UCSD-AML1 (cell line): ENCODE data around the gene LMNTD1.

Experiments used
- DNase-seq: peaks from one replicate; lab custom pipeline; 2025; ENCODE audit not compliant: unreplicated experiment; lab: John Stamatoyannopoulos, UW

The LMNTD1 gene

GRCh38 chr12:25556153-25556552, 3.1 kb upstream of the LMNTD1 start:
- DNase-seq = no peak

GRCh38 chr12:25552681-25553080, 402 bp downstream of the LMNTD1 start:
- DNase-seq = no peak

- no peak for DNase-seq
These were observed 2.9 kb downstream of the LMNTD1 start for GRCh38 chr12:25550186-25550585.

GRCh38 chr12:25549120-25549519, 4.0 kb downstream of the LMNTD1 start:
- DNase-seq = no peak

- no peak for DNase-seq
These were observed 6.8 kb downstream of the LMNTD1 start for GRCh38 chr12:25546318-25546717.

GRCh38 chr12:25533150-25533549, 19.9 kb downstream of the LMNTD1 start:
- no peak for DNase-seq

GRCh38 chr12:25531502-25532052, 21.5 kb downstream of the LMNTD1 start:
- no peak for DNase-seq

- no peak for DNase-seq
These were observed 23.3 kb downstream of the LMNTD1 start for GRCh38 chr12:25529738-25530137.

GRCh38 chr12:25526778-25527177, 26.3 kb downstream of the LMNTD1 start:
- DNase-seq = no peak

GRCh38 chr12:25524366-25524765, 28.7 kb downstream of the LMNTD1 start:
- no peak for DNase-seq

- no peak for DNase-seq
These were observed 31.3 kb downstream of the LMNTD1 start for GRCh38 chr12:25521625-25522256.

GRCh38 chr12:25518512-25518911, 34.6 kb downstream of the LMNTD1 start:
- DNase-seq = no peak

GRCh38 chr12:25504744-25505143, 48.3 kb downstream of the LMNTD1 start:
- no peak for DNase-seq

- DNase-seq = no peak
These were observed 49.4 kb downstream of the LMNTD1 start for GRCh38 chr12:25503666-25504065.

GRCh38 chr12:25502596-25502995, 50.5 kb downstream of the LMNTD1 start:
- no peak for DNase-seq

- no peak for DNase-seq
These were observed 51.0 kb downstream of the LMNTD1 start for GRCh38 chr12:25502118-25502517.

- no peak for DNase-seq
These were observed 51.5 kb downstream of the LMNTD1 start for GRCh38 chr12:25501549-25501948.

- DNase-seq = no peak
These were observed 52.4 kb downstream of the LMNTD1 start for GRCh38 chr12:25500651-25501050.

- DNase-seq = no peak
These were observed 56.1 kb downstream of the LMNTD1 start for GRCh38 chr12:25497021-25497420.

GRCh38 chr12:25496098-25496587, 56.9 kb downstream of the LMNTD1 start:
- DNase-seq = no peak

- no peak for DNase-seq
These were observed 57.6 kb downstream of the LMNTD1 start for GRCh38 chr12:25495331-25496097.

GRCh38 chr12:25494926-25495325, 58.2 kb downstream of the LMNTD1 start:
- DNase-seq = no peak
